Naive thymus-derived CD4-positive, alpha-beta T cell (primary cell): ENCODE measurements around the gene TSPAN13. TPM values are rescaled to one million over a fixed set of nuclear protein-coding genes. Genes with fewer than 3 reads are reported as not detected.

Experiments used
- ATAC-seq: fragments of 150-1000 bp; cut with Tn5 transposase; 2 replicates; pipeline ENCODE4 v1.10.0; 2021; ENCODE audit warnings: mild to moderate bottlenecking, moderate library complexity
- CTCF ChIA-PET: fragments of 350-600 bp; sonication (Branson Sonifier 250); formaldehyde crosslinking; loops from one replicate; lab custom pipeline; 2021; ENCODE audit warnings: antibody characterized with exemption; lab: Charles Lee
- POLR2A ChIA-PET: fragments of 350-600 bp; sonication (Branson Sonifier 250); formaldehyde crosslinking; loops from one replicate; lab custom pipeline; 2021; ENCODE audit warnings: antibody characterized with exemption, inconsistent platforms; lab: Charles Lee
- DNase-seq, 9 donors: peaks; one replicate each; pipeline versions ENCODE4 v3.0.0 to v3.0.0-alpha.2; 2020 to 2022; ENCODE audit warnings: mixed read lengths in 1 of 9
- H3K27ac ChIP-seq: one replicate; pipeline ENCODE4 v1.7.0; 2013; ENCODE audit warnings: mild to moderate bottlenecking, low read depth, low read length, moderate library complexity
- H3K27me3 ChIP-seq, 2 donors: one replicate each; pipeline ENCODE4 v1.7.0; 2013; ENCODE audit warnings: low read length in 2 of 2, mild to moderate bottlenecking in 2 of 2, moderate library complexity in 2 of 2; ENCODE audit not compliant: control insufficient read depth in 2 of 2, insufficient read depth in 2 of 2
- H3K36me3 ChIP-seq, 3 experiments: 1 replicate in 2 of 3; 2 replicates in 1 of 3; pipeline ENCODE4 v1.7.0; 2013; ENCODE audit warnings: low read length in 3 of 3, mild to moderate bottlenecking in 3 of 3, moderate library complexity in 1 of 3; ENCODE audit not compliant: insufficient read depth in 3 of 3, control insufficient read depth in 2 of 3
- H3K4me1 ChIP-seq, 2 donors: one replicate each; pipeline ENCODE4 v1.7.0; 2013; ENCODE audit warnings: low read length in 2 of 2, mild to moderate bottlenecking in 2 of 2, moderate library complexity in 1 of 2; ENCODE audit not compliant: control insufficient read depth in 2 of 2, insufficient read depth in 2 of 2
- H3K4me3 ChIP-seq: 2 replicates; pipeline ENCODE4 v1.7.0; 2013; ENCODE audit warnings: mild to moderate bottlenecking, low read length
- H3K9me3 ChIP-seq, 3 experiments: 1 replicate in 2 of 3; 2 replicates in 1 of 3; pipeline ENCODE4 v1.7.0; 2013; ENCODE audit warnings: low read length in 3 of 3; ENCODE audit not compliant: control insufficient read depth in 2 of 3
- H3K27ac Mint-ChIP-seq, 9 donors: one replicate each; pipeline ENCODE4 v1.8.0; 2020 to 2022; ENCODE audit warnings: mixed read lengths in 9 of 9, mild to moderate bottlenecking in 8 of 9, moderate library complexity in 5 of 9, inconsistent platforms in 2 of 9
- H3K27me3 Mint-ChIP-seq, 5 donors: one replicate each; pipeline ENCODE4 v1.8.0; 2021 to 2022; ENCODE audit warnings: mixed read lengths in 5 of 5, mild to moderate bottlenecking in 1 of 5
- H3K36me3 Mint-ChIP-seq, 5 donors: one replicate each; pipeline ENCODE4 v1.8.0; 2020 to 2022; ENCODE audit warnings: mixed read lengths in 5 of 5, mild to moderate bottlenecking in 3 of 5, inconsistent platforms in 1 of 5
- H3K4me1 Mint-ChIP-seq, 7 donors: one replicate each; pipeline ENCODE4 v1.8.0; 2020 to 2022; ENCODE audit warnings: mixed read lengths in 7 of 7, mild to moderate bottlenecking in 3 of 7, inconsistent platforms in 1 of 7
- H3K4me3 Mint-ChIP-seq, 10 donors: one replicate each; pipeline ENCODE4 v1.8.0; 2020 to 2022; ENCODE audit warnings: mild to moderate bottlenecking in 10 of 10, mixed read lengths in 10 of 10, moderate library complexity in 6 of 10, inconsistent platforms in 2 of 10
- H3K9me3 Mint-ChIP-seq, 11 donors: one replicate each; pipeline ENCODE4 v1.8.0; 2020 to 2022; ENCODE audit warnings: mixed read lengths in 11 of 11, mild to moderate bottlenecking in 4 of 11, inconsistent platforms in 1 of 11, moderate library complexity in 1 of 11
- intact Hi-C, 2 donors: fragments of 100-400 bp; cut with micrococcal nuclease; formaldehyde crosslinking; loops; one replicate each; pipeline ENCODE4 v1.15.1; 2023
- polyA plus RNA-seq, 2 donors: library from polyadenylated mRNA; unstranded; fragments of 300-500 nt; fragmentation: Illumina TruSeq; gene quantifications; one replicate each; pipeline ENCODE4 v1.2.3, GENCODE V29; 2021
- total RNA-seq, 6 experiments: library from RNA in 5 of 6; stranded (reverse) in 5 of 6; gene quantifications; 1 replicate in 5 of 6; 2 replicates in 1 of 6; pipeline ENCODE4 v1.2.3 and lab custom pipeline; 2021 to 2026

The TSPAN13 gene
- total and polyA plus RNA-seq, 7 experiments from 2014 or later: 0.17 to 2.5 (median 0.53) TPM; not detected in 3

DNA sequence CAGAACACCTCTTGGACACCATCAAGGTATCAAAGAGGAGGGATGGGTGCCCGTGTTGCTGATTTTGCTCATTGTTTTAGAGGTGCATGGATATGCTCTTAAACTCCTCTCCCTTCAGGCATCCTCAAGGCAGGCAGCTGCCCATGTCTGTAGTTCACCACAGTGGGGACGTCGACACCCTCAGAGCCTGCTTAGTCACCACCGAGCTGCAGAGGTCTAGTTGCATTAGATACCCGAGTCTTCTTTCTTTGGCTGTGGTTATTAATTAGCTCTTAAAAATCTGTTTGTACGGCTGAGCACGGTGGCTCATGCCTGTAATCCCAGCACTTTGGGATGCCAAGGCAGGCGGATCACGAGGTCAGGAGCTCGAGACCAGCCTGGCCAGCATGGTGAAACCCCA, 24.7 kb upstream of the TSPAN13 start:
- CTCF ChIA-PET: no interaction called here
- H3K27ac Mint-ChIP-seq: no peak overlapping the region
- no peak for ATAC-seq

DNA sequence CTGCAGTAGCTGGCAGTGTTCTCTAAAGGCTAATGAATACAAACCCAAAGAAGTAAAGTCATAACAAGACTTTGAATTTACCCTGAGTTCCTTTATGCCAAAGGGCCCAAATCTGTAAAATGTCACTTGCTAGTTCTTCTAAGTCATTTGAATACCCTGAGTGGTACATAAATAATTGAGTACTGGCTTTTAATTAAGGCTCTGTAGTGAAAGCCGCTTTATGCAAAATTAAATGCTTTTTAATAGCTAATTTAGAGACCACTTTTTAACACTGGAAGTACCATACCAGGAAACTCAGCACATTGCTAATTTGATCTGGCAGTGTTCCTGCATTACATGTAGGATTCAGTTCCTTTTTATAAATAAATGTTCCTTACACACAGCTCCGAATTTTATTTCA, 24.0 kb upstream of the TSPAN13 start:
- CTCF ChIA-PET: no interaction called here
- peaks cover 0 to 2% (median 0%) of the 10 kb centered on the region in 11 donors for H3K9me3 Mint-ChIP-seq
- ATAC-seq: no peak

More for the DNA sequence above, 24.7 kb upstream of the TSPAN13 start:
- H3K4me3 Mint-ChIP-seq: no peak overlapping the region
- H3K36me3 ChIP-seq: no peaks in the 10 kb centered on the region
- H3K27ac ChIP-seq: no peak overlapping the region
- no peaks in the 10 kb centered on the region for H3K27me3 ChIP-seq
- H3K9me3 ChIP-seq: no peaks in the 10 kb centered on the region
- no peaks in the 10 kb centered on the region for H3K4me1 ChIP-seq
- peaks cover 0 to 2% (median 0%) of the 10 kb centered on the region in 11 donors for H3K9me3 Mint-ChIP-seq
- no peak overlapping the region for H3K4me3 ChIP-seq
- H3K27me3 Mint-ChIP-seq: no peaks in the 10 kb centered on the region
- POLR2A ChIA-PET: no interaction called here
- no peak for DNase-seq
- H3K36me3 Mint-ChIP-seq: peaks cover 0 to 8% (median 2%) of the 10 kb centered on the region in 5 donors
- intact Hi-C loops: no loop called here
- no peaks in the 10 kb centered on the region for H3K4me1 Mint-ChIP-seq

GRCh38 chr7:16730937-16731336, 22.6 kb upstream of the TSPAN13 start:
- DNase-seq: no peak
- intact Hi-C loops: no loop called here
- ChIA-PET POLR2A (no interaction called here), CTCF (no interaction called here)
- Histone ChIP-seq H3K9me3 (no peaks in the 10 kb centered on the region), H3K27ac (no peak overlapping the region), H3K4me1 (no peaks in the 10 kb centered on the region), H3K27me3 (no peaks in the 10 kb centered on the region), H3K36me3 (no peaks in the 10 kb centered on the region), H3K4me3 (no peak overlapping the region)
- H3K4me3 Mint-ChIP-seq: no peak overlapping the region
- peaks cover 0 to 2% (median 0%) of the 10 kb centered on the region in 11 donors for H3K9me3 Mint-ChIP-seq
- no peaks in the 10 kb centered on the region for H3K27me3 Mint-ChIP-seq
- no peaks in the 10 kb centered on the region for H3K4me1 Mint-ChIP-seq
- H3K27ac Mint-ChIP-seq: peak overlapping the region in 1 of 9 donors; percentile 38
- no peak for ATAC-seq
- H3K36me3 Mint-ChIP-seq: peaks cover 0 to 4% (median 0%) of the 10 kb centered on the region in 5 donors

More for the DNA sequence above, 24.0 kb upstream of the TSPAN13 start:
- no peaks in the 10 kb centered on the region for H3K4me1 Mint-ChIP-seq
- no peak for DNase-seq
- POLR2A ChIA-PET: no interaction called here
- H3K27me3 ChIP-seq: no peaks in the 10 kb centered on the region
- H3K36me3 Mint-ChIP-seq: peaks cover 0 to 4% (median 0%) of the 10 kb centered on the region in 5 donors
- no peak overlapping the region for H3K27ac Mint-ChIP-seq
- H3K4me3 Mint-ChIP-seq: no peak overlapping the region
- no peaks in the 10 kb centered on the region for H3K27me3 Mint-ChIP-seq
- no peak overlapping the region for H3K4me3 ChIP-seq
- H3K36me3 ChIP-seq: no peaks in the 10 kb centered on the region
- no peaks in the 10 kb centered on the region for H3K4me1 ChIP-seq
- intact Hi-C loops: no loop called here
- no peaks in the 10 kb centered on the region for H3K9me3 ChIP-seq
- H3K27ac ChIP-seq: no peak overlapping the region

- H3K27ac ChIP-seq: no peak overlapping the region
- ChIA-PET CTCF (no interaction called here), POLR2A (no interaction called here)
- no peak overlapping the region for H3K4me3 Mint-ChIP-seq
- H3K9me3 Mint-ChIP-seq: no peaks in the 10 kb centered on the region
- H3K36me3 Mint-ChIP-seq: peaks cover 0 to 4% (median 0%) of the 10 kb centered on the region in 5 donors
- ATAC-seq: no peak
- no peak overlapping the region for H3K27ac Mint-ChIP-seq
- intact Hi-C loops: no loop called here
- H3K4me3 ChIP-seq: no peak overlapping the region
- H3K27me3 Mint-ChIP-seq: no peaks in the 10 kb centered on the region
- H3K27me3 ChIP-seq: no peaks in the 10 kb centered on the region
- no peaks in the 10 kb centered on the region for H3K4me1 ChIP-seq
- H3K4me1 Mint-ChIP-seq: no peaks in the 10 kb centered on the region
- H3K9me3 ChIP-seq: no peaks in the 10 kb centered on the region
- no peak for DNase-seq
- no peaks in the 10 kb centered on the region for H3K36me3 ChIP-seq
Measured at GRCh38 chr7:16732828-16733227, 20.7 kb upstream of the TSPAN13 start.

DNA sequence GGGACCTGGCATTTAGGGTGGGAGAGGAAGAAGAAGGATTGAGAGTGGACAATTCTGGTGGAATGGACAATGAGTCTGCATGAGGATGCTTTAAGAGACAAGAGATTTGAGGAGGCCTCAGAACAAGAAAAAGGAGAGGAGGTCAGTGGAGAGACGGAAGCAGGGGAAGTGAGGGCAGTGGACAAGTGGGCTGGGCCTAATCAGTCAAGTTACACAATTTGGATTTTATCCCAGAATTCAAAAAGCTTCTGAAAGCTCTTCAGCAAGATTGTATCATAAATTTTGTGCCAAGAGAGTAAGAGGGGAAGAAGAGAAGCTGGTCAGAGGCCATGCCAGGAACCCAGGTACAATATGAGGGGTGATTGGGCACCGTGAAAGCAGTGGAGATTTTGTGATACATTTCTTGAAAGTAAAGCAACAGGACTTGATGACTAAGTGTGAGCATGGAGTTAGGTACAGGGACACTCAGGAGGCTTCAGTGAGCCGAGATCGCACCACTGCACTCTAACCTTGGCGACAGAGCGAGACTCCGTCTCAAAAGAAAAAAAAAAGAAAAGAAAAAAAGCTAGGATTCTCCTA, 19.3 kb upstream of the TSPAN13 start:
- no peak for ATAC-seq
- Mint-ChIP-seq H3K27me3 (no peaks in the 10 kb centered on the region), H3K4me1 (no peaks in the 10 kb centered on the region), H3K4me3 (no peak overlapping the region), H3K36me3 (no peaks in the 10 kb centered on the region), H3K9me3 (no peaks in the 10 kb centered on the region), H3K27ac (no peak overlapping the region)
- intact Hi-C loops: no loop called here
- no peaks in the 10 kb centered on the region for H3K27me3 ChIP-seq
- POLR2A ChIA-PET: no interaction called here
- no peak overlapping the region for H3K4me3 ChIP-seq
- DNase-seq: no peak
- CTCF ChIA-PET: no interaction called here
- no peaks in the 10 kb centered on the region for H3K4me1 ChIP-seq
- H3K27ac ChIP-seq: no peak overlapping the region
- no peaks in the 10 kb centered on the region for H3K9me3 ChIP-seq
- H3K36me3 ChIP-seq: no peaks in the 10 kb centered on the region

DNA sequence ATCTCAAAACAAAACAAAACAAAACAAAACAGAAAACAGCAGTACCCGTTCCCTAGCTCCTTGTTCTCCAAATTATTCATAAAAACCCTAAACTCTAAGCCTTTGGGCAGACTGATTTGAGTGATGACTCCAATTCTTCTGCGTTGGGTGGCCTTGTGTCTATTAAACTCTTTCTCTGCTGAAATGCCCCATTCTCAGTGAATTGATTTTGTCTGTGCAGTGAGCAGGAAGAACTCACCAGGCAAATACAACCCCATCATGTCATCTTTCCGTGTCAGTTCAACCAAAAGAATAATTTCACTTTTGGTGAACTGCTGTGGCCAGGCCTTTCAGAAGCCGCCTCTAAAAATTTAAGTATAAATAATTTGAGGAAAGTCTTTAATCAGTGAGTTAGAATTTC, 18.5 kb upstream of the TSPAN13 start:
- no peaks in the 10 kb centered on the region for H3K4me1 ChIP-seq
- CTCF ChIA-PET: no interaction called here
- no peak for DNase-seq

DNA sequence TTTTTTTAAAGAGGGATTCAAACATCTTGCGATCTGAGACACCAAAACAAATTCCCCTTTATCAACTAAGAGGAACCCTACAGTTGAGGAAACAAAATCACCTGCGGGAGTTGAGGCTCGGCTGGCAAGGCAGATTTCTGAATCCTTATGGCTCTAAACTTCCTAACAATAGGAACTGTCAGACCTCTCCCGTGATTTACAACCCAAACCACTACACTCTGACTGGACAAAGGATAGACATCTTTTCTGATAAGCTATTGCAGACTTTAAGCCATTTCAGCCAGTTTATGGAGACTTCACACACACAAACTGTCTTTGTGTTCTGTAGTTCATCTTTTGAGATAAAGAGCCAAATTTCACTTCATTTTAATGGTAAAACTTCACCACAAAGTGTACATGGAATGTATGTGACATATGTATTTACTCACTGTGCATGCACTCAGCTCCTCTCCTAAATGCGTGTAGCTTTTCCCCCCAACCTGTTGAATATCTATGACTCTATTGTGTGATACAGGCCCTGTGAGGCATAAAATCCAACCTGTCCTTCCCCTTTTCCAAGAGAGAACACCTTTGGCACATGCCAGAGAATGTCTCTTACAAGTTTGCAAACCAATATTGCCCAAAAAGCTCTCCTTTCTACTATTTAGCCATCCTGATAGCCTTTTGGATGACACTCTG, 15.4 kb upstream of the TSPAN13 start:
- ATAC-seq (no peak), DNase-seq (no peak)
- H3K4me3 Mint-ChIP-seq: no peak overlapping the region
- Histone ChIP-seq H3K27ac (no peak overlapping the region), H3K4me1 (no peaks in the 10 kb centered on the region), H3K4me3 (no peak overlapping the region), H3K36me3 (no peaks in the 10 kb centered on the region), H3K9me3 (no peaks in the 10 kb centered on the region), H3K27me3 (no peaks in the 10 kb centered on the region)
- ChIA-PET CTCF (no interaction called here), POLR2A (no interaction called here)
- no peaks in the 10 kb centered on the region for H3K4me1 Mint-ChIP-seq
- no peaks in the 10 kb centered on the region for H3K9me3 Mint-ChIP-seq
- intact Hi-C loops: no loop called here
- no peaks in the 10 kb centered on the region for H3K27me3 Mint-ChIP-seq
- no peak overlapping the region for H3K27ac Mint-ChIP-seq
- H3K36me3 Mint-ChIP-seq: no peaks in the 10 kb centered on the region

More for the DNA sequence above, 18.5 kb upstream of the TSPAN13 start:
- no peaks in the 10 kb centered on the region for H3K4me1 Mint-ChIP-seq
- H3K36me3 Mint-ChIP-seq: no peaks in the 10 kb centered on the region
- POLR2A ChIA-PET: no interaction called here
- no peaks in the 10 kb centered on the region for H3K9me3 ChIP-seq
- no peaks in the 10 kb centered on the region for H3K27me3 Mint-ChIP-seq
- no peaks in the 10 kb centered on the region for H3K27me3 ChIP-seq
- no peak overlapping the region for H3K27ac ChIP-seq
- H3K36me3 ChIP-seq: no peaks in the 10 kb centered on the region
- no peak overlapping the region for H3K4me3 Mint-ChIP-seq
- H3K27ac Mint-ChIP-seq: no peak overlapping the region
- no peak overlapping the region for H3K4me3 ChIP-seq
- no peaks in the 10 kb centered on the region for H3K9me3 Mint-ChIP-seq
- no peak for ATAC-seq
- intact Hi-C loops: no loop called here
